Upper lobe of left lung (tissue), 4 donors: Measurements from ENCODE around the gene P4HA1.
"Not testable (repeated sequence)": the region's sequence is repeated elsewhere in the genome, so short reads cannot be mapped to it uniquely, and the experiment has no call there.

Source experiments
- POLR2A ChIP-seq, 4 donors: fragments of 450-650 bp; IDR thresholded peaks; one replicate each; pipeline ENCODE4 v1.5.1; 2016 to 2017; ENCODE audit warnings: antibody characterized with exemption in 4 of 4, mild to moderate bottlenecking in 2 of 4
- POLR2AphosphoS5 ChIP-seq, 2 donors: sonication (generic); formaldehyde crosslinking; IDR thresholded peaks; one replicate each; pipeline ENCODE4 v1.5.1; 2017; ENCODE audit warnings: antibody characterized with exemption in 2 of 2
- TF ChIP-seq, protein P1 (sequence below), 6 experiments: fragments of 450-650 bp in 4 of 6; fragments of 200-600 bp in 2 of 6; sonication (generic) in 2 of 6; IDR thresholded peaks; one replicate each; pipeline ENCODE4 v1.5.1; 2016 to 2019; ENCODE audit warnings: antibody characterized with exemption in 6 of 6

DNA sequence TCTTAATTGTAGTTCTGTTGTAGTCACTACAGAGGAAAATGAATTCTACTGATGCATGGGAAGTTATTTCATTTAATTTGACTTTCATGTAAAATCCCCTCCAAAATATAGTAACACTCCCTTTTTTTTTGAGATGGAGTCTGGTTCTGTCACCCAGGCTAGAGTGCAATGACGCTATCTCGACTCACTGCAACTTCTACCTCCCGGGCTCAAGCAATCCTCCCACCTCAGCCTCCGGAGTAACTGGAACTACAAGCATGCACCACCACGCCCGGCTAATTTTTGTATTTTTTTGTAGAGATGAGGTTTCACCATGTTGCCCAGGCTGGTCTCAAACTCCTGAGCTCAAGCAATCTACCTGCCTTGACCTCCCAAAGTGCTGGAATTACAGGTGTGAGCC is 60.4 kb downstream of the P4HA1 start:
- TF ChIP-seq, protein P1, sequence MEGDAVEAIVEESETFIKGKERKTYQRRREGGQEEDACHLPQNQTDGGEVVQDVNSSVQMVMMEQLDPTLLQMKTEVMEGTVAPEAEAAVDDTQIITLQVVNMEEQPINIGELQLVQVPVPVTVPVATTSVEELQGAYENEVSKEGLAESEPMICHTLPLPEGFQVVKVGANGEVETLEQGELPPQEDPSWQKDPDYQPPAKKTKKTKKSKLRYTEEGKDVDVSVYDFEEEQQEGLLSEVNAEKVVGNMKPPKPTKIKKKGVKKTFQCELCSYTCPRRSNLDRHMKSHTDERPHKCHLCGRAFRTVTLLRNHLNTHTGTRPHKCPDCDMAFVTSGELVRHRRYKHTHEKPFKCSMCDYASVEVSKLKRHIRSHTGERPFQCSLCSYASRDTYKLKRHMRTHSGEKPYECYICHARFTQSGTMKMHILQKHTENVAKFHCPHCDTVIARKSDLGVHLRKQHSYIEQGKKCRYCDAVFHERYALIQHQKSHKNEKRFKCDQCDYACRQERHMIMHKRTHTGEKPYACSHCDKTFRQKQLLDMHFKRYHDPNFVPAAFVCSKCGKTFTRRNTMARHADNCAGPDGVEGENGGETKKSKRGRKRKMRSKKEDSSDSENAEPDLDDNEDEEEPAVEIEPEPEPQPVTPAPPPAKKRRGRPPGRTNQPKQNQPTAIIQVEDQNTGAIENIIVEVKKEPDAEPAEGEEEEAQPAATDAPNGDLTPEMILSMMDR (IDR thresholded peaks at IDR 0.05): not testable (repeated sequence)
- not testable (repeated sequence) for TF ChIP-seq POLR2A, POLR2AphosphoS5 (IDR thresholded peaks at IDR 0.05)
